Effector CD4-positive, alpha-beta T cell (primary cell): Measurements from ENCODE around the gene METTL27.
"Not testable (repeated sequence)": the region's sequence is repeated elsewhere in the genome, so short reads cannot be mapped to it uniquely, and the experiment has no call there.

Experiments
- DNase-seq: peaks from one replicate; pipeline ENCODE4 v3.0.0-alpha.2; 2020

Gene METTL27

DNA sequence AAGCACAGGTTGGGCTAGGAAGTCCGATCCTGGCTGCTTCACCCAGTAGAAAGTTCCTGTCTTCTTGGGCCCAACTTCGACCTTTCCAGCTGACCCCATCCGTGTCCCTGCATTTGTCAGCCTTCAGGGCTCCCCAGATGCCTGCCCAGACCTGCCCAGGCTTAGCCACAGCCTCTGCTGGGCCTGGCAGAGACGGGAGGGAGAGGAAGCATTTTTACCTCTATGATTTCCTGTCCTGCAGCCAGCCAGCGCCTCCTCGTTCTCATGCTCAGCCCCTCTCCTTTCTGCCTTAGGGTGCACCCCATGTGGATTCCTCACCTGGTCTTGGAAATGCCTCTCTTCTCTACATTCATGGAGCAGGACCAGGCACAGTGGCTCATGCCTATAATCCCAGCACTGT lies 3.7 kb downstream of the METTL27 start:
- no peak for DNase-seq

DNA sequence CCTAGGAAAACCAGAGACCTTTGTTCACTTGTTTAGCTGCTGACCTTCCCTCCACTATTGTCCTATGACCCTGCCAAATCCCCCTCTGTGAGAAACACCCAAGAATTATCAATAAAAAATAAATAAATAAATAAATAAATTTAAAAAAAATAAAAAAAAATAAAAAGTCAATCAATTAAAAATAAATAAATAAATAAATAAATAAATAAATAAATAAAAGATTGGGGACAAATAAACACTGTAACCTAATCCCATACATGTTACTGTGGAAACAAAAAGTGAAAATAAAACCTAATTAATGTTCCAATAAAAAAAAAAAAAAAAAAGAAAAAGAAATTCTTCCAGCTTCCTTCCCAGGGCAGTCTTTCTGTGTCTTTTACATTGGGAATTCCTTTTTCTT lies 5.1 kb downstream of the METTL27 start:
- DNase-seq = not testable (repeated sequence)

DNA sequence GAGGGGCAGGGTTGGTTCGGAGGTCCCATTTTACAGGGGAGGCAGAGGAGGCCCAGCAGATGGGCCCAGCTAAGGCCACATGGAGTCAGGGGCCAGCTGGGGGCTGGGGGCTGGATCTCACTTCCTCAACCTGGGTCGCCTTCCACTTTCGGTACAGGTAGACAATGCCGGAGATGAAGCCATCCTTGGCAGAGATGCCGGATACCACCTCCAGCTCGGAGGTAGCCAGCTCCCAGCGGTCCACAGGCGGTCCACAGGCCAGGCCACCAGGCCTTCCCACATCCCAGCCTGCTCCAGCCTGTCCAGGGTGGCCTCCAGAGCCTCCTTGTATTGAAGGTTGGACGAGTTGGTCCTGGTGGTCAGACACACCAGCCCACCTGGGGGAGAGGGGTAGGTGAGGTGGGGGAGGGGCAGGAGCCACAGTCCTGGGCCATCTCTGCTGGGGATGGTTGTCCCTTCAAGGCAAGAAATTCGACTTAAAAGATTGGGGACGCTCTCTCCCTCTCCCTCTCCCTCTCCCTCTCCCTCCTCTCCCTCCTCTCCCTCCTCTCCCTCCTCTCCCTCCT lies 7.6 kb downstream of the METTL27 start:
- DNase-seq = no peak

DNA sequence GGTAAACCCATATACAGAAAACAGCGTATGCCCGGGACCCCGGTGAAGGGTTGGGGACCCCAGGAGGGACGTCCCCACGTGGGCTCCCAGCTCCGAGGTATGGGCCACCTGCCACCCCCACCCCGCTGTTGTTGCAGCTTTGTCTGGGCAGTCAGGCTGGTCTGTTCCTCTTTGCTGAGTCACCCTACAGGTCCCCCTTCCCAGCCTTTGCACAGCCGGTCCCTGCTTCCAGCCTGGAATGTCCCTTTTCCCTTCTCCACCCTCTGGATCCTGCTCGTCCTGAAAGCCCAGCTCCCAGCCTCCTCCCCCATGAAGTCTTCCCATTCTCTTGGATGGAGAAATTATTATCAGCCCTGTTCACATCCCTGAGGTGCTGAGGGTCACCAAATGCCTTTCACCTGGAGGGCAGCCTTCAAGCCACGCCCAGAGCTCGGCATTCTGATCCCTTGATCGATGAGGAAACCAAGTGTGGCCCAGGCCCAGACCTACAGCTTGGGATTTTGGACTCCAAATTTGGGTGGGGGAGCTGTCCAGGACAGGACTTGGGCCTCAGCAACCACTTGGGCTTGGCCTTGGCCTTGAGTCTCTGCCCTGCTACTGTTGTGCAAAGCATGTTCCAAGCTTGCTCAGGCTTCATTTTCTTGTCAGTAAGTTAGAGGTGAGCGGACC lies 8.9 kb downstream of the METTL27 start:
- no peak for DNase-seq

GRCh38 chr7:73832806-73833205 lies 9.5 kb downstream of the METTL27 start:
- DNase-seq = no peak

GRCh38 chr7:73831834-73832651 lies 10.3 kb downstream of the METTL27 start:
- no peak for DNase-seq

GRCh38 chr7:73831584-73831833 lies 10.8 kb downstream of the METTL27 start:
- DNase-seq = no peak

DNA sequence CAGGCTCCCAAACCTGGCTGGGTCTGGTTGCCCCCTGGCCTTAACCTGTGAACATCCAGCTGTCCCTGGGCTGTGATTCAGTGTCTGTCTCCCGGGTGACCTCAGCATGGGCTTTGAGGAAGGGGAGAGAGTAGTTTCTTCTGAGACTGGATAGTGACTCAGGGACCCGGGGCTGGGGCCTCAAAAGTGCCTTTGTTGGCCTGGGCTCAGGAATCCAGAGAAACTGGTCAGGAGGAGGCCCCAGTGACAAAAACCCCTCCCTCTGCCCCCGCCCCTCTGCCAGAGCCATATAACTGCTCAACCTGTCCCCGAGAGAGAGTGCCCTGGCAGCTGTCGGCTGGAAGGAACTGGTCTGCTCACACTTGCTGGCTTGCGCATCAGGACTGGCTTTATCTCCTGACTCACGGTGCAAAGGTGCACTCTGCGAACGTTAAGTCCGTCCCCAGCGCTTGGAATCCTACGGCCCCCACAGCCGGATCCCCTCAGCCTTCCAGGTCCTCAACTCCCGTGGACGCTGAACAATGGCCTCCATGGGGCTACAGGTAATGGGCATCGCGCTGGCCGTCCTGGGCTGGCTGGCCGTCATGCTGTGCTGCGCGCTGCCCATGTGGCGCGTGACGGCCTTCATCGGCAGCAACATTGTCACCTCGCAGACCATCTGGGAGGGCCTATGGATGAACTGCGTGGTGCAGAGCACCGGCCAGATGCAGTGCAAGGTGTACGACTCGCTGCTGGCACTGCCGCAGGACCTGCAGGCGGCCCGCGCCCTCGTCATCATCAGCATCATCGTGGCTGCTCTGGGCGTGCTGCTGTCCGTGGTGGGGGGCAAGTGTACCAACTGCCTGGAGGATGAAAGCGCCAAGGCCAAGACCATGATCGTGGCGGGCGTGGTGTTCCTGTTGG lies 11.4 kb downstream of the METTL27 start, which contains the start of gene CLDN4:
Gene CLDN4 (plus strand): TSS at position 316 of the 903 bp plus-strand sequence. CDS start 206 bp downstream, at position 522.
- DNase-seq = no peak

DNA sequence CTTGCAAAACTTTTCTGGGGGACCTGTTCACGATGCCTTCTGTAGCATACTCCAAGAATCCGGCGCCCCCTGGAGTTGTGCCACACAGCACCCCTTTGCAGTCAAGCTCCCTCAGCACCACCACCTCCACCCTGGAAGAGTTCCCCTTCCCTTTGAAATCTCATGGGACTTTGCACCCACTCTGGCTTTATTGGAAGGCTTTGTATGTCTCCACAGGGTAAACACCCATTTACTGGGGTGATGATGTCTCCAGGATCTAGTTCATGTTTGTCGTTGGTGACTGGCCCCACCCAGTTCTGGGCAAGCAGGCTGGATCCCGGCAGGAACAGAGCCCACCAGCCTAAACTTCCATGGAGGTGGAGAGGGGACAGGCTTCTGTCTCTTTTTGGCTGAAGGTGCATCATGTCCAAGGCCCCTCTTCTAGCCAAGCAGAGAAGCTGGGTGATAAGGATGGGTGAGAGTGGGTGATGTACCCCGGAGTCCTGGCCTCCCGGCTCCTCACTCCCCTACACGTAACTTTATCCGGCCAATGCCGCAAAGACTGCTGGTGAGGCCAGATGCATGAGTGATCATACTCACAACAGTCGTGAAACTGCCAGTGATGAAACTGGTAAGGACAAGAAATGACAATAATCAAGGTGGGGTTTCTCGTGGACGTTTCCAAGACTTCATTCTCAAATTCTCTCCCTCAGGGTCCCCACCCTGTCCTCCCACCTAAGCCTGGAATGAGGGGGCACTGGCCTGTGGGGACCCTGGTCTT lies 12.2 kb downstream of the METTL27 start:
- no peak for DNase-seq

DNA sequence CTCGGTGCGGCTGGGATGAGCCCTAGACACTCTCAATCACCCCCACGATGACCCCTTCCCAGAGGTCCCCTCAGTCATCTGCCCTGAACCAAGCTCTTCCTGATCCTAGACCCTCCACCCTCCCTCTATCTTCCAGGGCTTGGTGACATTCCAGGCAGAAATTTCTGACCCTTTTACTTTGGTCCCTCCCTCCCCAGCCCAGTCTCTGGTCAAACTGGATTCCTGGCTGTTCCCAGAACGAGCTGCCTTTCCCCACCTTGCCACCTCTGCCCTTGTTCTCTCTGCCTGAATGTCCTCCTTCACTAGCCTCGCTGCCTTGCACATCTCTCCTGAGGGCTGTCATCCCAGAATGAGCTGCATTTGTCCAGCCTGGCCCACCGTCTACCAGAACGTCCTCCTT lies 12.8 kb downstream of the METTL27 start:
- no peak for DNase-seq

- DNase-seq = no peak
Measured at GRCh38 chr7:73828972-73829371, 13.3 kb downstream of the METTL27 start.

GRCh38 chr7:73828107-73828803 lies 14.1 kb downstream of the METTL27 start:
- no peak for DNase-seq

GRCh38 chr7:73827567-73828106 lies 14.7 kb downstream of the METTL27 start:
- no peak for DNase-seq

GRCh38 chr7:73824986-73825385 lies 17.3 kb downstream of the METTL27 start:
- DNase-seq = no peak

- DNase-seq = no peak
Measured at GRCh38 chr7:73823873-73824592, 18.3 kb downstream of the METTL27 start.

DNA sequence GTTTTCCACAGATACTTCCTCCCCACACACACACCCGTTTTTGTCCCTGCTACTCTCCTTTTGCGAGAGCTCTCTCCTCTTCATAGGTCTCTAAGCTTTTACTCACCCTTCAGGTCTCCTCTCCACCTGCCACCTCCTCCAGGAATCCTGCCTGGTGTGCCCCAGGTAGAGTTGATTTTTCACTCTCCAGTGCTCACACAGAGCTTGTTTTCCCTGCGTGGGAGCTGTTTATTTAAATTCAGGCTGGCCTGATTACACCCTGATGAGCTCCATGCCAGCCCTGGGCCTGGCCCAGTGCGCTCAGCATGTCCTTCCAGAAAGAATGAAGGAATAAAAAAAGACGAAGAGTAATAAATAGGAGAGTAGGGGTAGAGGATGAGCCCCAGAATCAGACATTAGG lies 19.1 kb downstream of the METTL27 start:
- DNase-seq = no peak

GRCh38 chr7:73822319-73823173 lies 19.8 kb downstream of the METTL27 start:
- no peak for DNase-seq

DNA sequence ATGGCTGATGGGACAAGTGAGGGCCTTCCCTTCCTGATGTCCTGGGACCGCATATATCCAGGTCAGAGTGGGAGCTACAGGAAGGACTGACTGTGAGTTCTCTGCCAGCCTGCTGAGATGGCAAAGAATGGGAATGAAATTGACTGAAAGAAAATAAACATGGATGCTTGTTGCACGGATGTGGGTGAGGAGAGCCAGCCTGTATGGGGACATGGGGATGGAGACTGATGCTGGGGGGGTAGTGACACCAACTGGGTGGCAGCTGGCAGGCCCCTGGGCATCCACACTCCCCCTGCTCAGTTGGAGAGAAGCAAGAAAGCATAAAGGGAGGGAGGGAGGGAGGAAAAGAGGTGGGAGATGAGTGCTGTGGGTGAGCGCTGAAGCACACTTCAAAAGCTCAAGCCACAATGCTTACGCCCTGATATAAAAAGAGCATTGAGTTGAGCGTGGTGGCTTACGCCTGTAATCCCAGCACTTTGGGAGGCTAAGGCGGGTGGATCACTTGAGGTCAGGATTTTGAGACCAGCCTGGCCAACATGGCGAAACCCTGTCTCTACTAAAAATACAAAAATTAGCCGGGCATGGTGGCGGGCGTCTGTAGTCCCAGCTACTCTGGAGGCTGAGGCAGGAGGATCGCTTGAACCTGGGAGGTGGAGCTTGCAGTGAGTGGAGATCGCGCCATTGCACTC lies 20.6 kb downstream of the METTL27 start:
- DNase-seq = not testable (repeated sequence)

DNA sequence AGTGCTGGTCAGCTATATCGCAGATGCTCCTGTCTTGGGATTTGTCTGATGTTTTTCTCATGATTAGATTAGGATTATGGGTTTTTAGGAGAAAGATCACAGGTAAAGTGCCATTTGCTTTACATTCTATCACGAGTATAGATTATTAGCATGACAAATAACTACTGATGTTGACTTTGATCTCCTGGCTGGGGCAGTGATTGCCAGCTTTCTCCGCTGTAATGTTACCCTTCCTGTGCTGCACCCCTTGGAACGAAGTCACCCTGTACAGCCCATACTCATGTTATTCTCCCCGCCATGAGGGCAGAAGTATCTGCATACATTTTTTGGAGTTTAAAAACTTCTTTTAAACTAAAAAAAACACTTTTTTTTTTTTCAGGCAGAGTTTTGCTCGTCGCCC lies 22.3 kb downstream of the METTL27 start:
- DNase-seq = no peak
